HCT116 (cell line): ENCODE measurements around the gene FAM228A. TPM values are rescaled to one million over a fixed set of nuclear protein-coding genes. Genes with fewer than 3 reads are reported as not detected.

Experiments used
- ATAC-seq: fragments of 200-7000 bp; cut with Tn5 transposase; 2 replicates; pipeline ENCODE4 v1.9.1; 2020; ENCODE audit warnings: mild to moderate bottlenecking, moderate library complexity
- BruUV-seq: library from RNA; stranded (reverse); fragments of 400-500 nt; replicated peaks from 2 replicates; lab custom pipeline; 2021; lab: Mats Ljungman, UMichigan
- CTCF ChIA-PET: fragments of 300-600 bp; sonication (Branson Sonifier 250); formaldehyde crosslinking; loops from one replicate; lab custom pipeline; 2021; ENCODE audit warnings: antibody characterized with exemption; lab: Charles Lee
- POLR2A ChIA-PET: fragments of 300-600, 350-600 bp; sonication (Branson Sonifier 250); formaldehyde crosslinking; loops from one replicate; lab custom pipeline; 2021; ENCODE audit warnings: antibody characterized with exemption; lab: Charles Lee
- RAD21 ChIA-PET, 2 experiments: fragments of 300-600 bp; sonication (Branson Sonifier 250); formaldehyde crosslinking; loops; one replicate each; lab custom pipeline; 2023; ENCODE audit warnings: low total read pairs in 2 of 2; ENCODE audit not compliant: uncharacterized antibody in 2 of 2, unreplicated experiment in 2 of 2, low non-redundant PET in 1 of 2; lab: Charles Lee
- DNase-seq: peaks from one replicate; pipeline ENCODE4 v3.0.0-alpha.2; 2010; ENCODE audit warnings: low read depth, low spot score
- H2AFZ ChIP-seq: fragments of 200-600 bp; shearing (Covaris generic), sonication (generic); 2 replicates; pipeline ENCODE4 v1.6.1; 2017; ENCODE audit warnings: low read depth, mixed run types, mixed read lengths, antibody characterized with exemption, low read length; ENCODE audit not compliant: poor library complexity, severe bottlenecking
- H3K27ac ChIP-seq: 2 replicates; pipeline ENCODE4 v1.5.1; 2012; ENCODE audit warnings: low read depth, low read length
- H3K27me3 ChIP-seq: fragments of 200-600 bp; sonication (generic); 2 replicates; pipeline ENCODE4 v1.6.1; 2016; ENCODE audit warnings: mixed run types, low read length, mixed read lengths; ENCODE audit not compliant: insufficient read depth
- H3K36me3 ChIP-seq, 2 experiments: fragments of 200-500 bp in 1 of 2; fragments of 200-600 bp in 1 of 2; sonication (Bioruptor generic) in 1 of 2; sonication (generic) in 1 of 2; 2 replicates each; pipeline versions ENCODE4 v1.5.1 to v1.6.1; 2014 to 2016; ENCODE audit warnings: low read length in 2 of 2, inconsistent platforms in 1 of 2, mixed read lengths in 1 of 2, mixed run types in 1 of 2; ENCODE audit not compliant: insufficient read depth in 2 of 2, control insufficient read depth in 1 of 2
- H3K4me1 ChIP-seq, 2 experiments: fragments of 200-600 bp in 1 of 2; sonication (generic) in 1 of 2; 2 replicates each; pipeline versions ENCODE4 v1.5.1 to v1.6.1; 2012 to 2017; ENCODE audit warnings: low read length in 2 of 2, inconsistent platforms in 1 of 2, mild to moderate bottlenecking in 1 of 2, mixed read lengths in 1 of 2, mixed run types in 1 of 2, moderate library complexity in 1 of 2; ENCODE audit not compliant: insufficient read depth in 2 of 2, control insufficient read depth in 1 of 2
- H3K4me2 ChIP-seq: fragments of 200-600 bp; sonication (generic); 2 replicates; pipeline ENCODE4 v1.6.1; 2017; ENCODE audit warnings: mixed run types, low read length, mixed read lengths
- H3K4me3 ChIP-seq, 2 experiments: fragments of 200-600 bp in 1 of 2; sonication (generic) in 1 of 2; replicated peaks in 1 of 2; 2 replicates each; pipeline ENCODE4 v1.5.1; 2011 to 2016; ENCODE audit warnings: low read length in 2 of 2, control low read depth in 1 of 2, low read depth in 1 of 2, mild to moderate bottlenecking in 1 of 2, mixed read lengths in 1 of 2, mixed run types in 1 of 2
- H3K79me2 ChIP-seq: fragments of 200-600 bp; sonication (generic); 2 replicates; pipeline ENCODE4 v1.6.1; 2017; ENCODE audit warnings: mild to moderate bottlenecking, mixed run types, low read length, moderate library complexity, mixed read lengths; ENCODE audit not compliant: insufficient read depth
- H3K9ac ChIP-seq: fragments of 200-600 bp; sonication (generic); 2 replicates; pipeline ENCODE4 v1.6.1; 2016; ENCODE audit warnings: low read length, mixed read lengths
- H3K9me2 ChIP-seq: fragments of 200-600 bp; sonication (generic), shearing (Covaris generic); 2 replicates; pipeline ENCODE4 v1.6.1; 2017; ENCODE audit warnings: mixed run types, mild to moderate bottlenecking, moderate library complexity; ENCODE audit not compliant: insufficient read depth
- H3K9me3 ChIP-seq, 2 experiments: fragments of 200-500 bp in 1 of 2; fragments of 200-600 bp in 1 of 2; sonication (Bioruptor generic) in 1 of 2; sonication (generic) in 1 of 2; 2 replicates each; pipeline ENCODE4 v1.6.1; 2014 to 2017; ENCODE audit warnings: low read length in 2 of 2, mixed read lengths in 2 of 2, inconsistent platforms in 1 of 2, low read depth in 1 of 2, mild to moderate bottlenecking in 1 of 2, mixed run types in 1 of 2, moderate library complexity in 1 of 2; ENCODE audit not compliant: control insufficient read depth in 1 of 2, insufficient read depth in 1 of 2
- H4K20me1 ChIP-seq: fragments of 200-600 bp; sonication (generic), shearing (Covaris generic); 2 replicates; pipeline ENCODE4 v1.6.1; 2017; ENCODE audit warnings: mixed run types, mild to moderate bottlenecking, moderate library complexity; ENCODE audit not compliant: insufficient read depth
- CBX3 ChIP-seq: IDR thresholded peaks from 2 replicates; pipeline ENCODE4 v1.6.1; 2012; ENCODE audit warnings: low read depth
- CEBPB ChIP-seq: IDR thresholded peaks from 2 replicates; pipeline ENCODE4 v1.6.1; 2012; ENCODE audit warnings: low read depth
- EGR1 ChIP-seq: IDR thresholded peaks from 2 replicates; pipeline ENCODE4 v1.6.1; 2012; ENCODE audit warnings: low read depth
- EZH2 ChIP-seq: fragments of 200-600 bp; sonication (generic); IDR thresholded peaks from 2 replicates; pipeline ENCODE4 v1.6.1; 2017; ENCODE audit warnings: antibody characterized with exemption, mixed run types
- FOSL1 ChIP-seq: IDR thresholded peaks from 2 replicates; pipeline ENCODE4 v1.6.1; 2012; ENCODE audit warnings: low read depth
- JUND ChIP-seq: IDR thresholded peaks from 2 replicates; pipeline ENCODE4 v1.6.1; 2012
- RAD21 ChIP-seq: IDR thresholded peaks from 2 replicates; pipeline ENCODE4 v1.6.1; 2012; ENCODE audit warnings: low read depth, mild to moderate bottlenecking
- SIN3A ChIP-seq: IDR thresholded peaks from 2 replicates; pipeline ENCODE4 v1.6.1; 2012; ENCODE audit warnings: low read depth
- SP1 ChIP-seq: IDR thresholded peaks from 2 replicates; pipeline ENCODE4 v1.6.1; 2012; ENCODE audit warnings: low read depth
- SRF ChIP-seq: IDR thresholded peaks from 2 replicates; pipeline ENCODE4 v1.6.1; 2012; ENCODE audit warnings: low read depth
- TCF7L2 ChIP-seq: IDR thresholded peaks from 2 replicates; pipeline ENCODE4 v1.7.0; 2011; ENCODE audit warnings: borderline replicate concordance, inconsistent platforms; ENCODE audit not compliant: insufficient read depth, insufficient read length; ENCODE audit errors: extremely low read depth
- ZNF274 ChIP-seq: fragments of 200-500 bp; sonication (Bioruptor generic); IDR thresholded peaks from 2 replicates; pipeline ENCODE4 v1.6.1; 2014; ENCODE audit warnings: mild to moderate bottlenecking, low read depth, low read length, inconsistent platforms
- intact Hi-C: fragments of 100-400 bp; cut with micrococcal nuclease; formaldehyde crosslinking; loops from 2 replicates; pipeline ENCODE4 v1.10.0; 2022
- total RNA-seq: library from RNA; stranded (reverse); gene quantifications from one replicate; pipeline ENCODE4 v1.2.1, GENCODE V29; 2021; ENCODE audit not compliant: unreplicated experiment
- TF ChIP-seq, protein P1 (sequence below): IDR thresholded peaks from 2 replicates; pipeline ENCODE4 v1.6.1; 2012
- TF ChIP-seq, protein P2 (sequence below): IDR thresholded peaks from 2 replicates; pipeline ENCODE4 v1.6.1; 2012
- TF ChIP-seq, protein P3 (sequence below), 3 experiments: fragments of 200-600 bp in 1 of 3; sonication (generic) in 1 of 3; IDR thresholded peaks in 2 of 3; conservative IDR thresholded peaks in 1 of 3; 2 replicates each; pipeline ENCODE4 v1.5.1; 2012 to 2017; ENCODE audit warnings: low read depth in 2 of 3, low read length in 2 of 3, antibody characterized with exemption in 1 of 3, borderline replicate concordance in 1 of 3, control low read depth in 1 of 3, mild to moderate bottlenecking in 1 of 3, mixed read lengths in 1 of 3, mixed run types in 1 of 3, moderate library complexity in 1 of 3; ENCODE audit not compliant: insufficient read depth in 1 of 3

The FAM228A gene
- total RNA-seq, 1 experiment from 2014 or later = not detected

DNA sequence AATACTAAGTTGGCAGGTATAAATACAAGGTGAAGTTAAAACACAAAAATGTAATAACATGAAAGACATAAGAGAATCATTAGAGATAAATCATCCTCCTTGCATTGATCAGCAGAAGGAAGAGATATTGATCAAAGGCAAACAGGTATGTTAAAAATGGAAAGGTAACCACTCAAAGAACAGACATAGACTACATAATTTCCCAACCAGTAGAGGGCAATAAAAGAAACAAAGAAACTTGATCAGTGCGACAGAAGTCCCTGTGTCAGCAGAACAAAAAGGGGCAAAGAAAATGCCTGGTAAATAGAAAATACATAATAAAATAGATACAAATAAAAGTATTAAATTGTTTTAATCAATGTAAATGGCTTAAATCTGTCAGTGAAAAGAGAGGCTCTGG is 53.6 kb downstream of the FAM228A start:
- ATAC-seq = peak; percentile 75
- POLR2A ChIA-PET = no interaction called here
- no peak for DNase-seq

DNA sequence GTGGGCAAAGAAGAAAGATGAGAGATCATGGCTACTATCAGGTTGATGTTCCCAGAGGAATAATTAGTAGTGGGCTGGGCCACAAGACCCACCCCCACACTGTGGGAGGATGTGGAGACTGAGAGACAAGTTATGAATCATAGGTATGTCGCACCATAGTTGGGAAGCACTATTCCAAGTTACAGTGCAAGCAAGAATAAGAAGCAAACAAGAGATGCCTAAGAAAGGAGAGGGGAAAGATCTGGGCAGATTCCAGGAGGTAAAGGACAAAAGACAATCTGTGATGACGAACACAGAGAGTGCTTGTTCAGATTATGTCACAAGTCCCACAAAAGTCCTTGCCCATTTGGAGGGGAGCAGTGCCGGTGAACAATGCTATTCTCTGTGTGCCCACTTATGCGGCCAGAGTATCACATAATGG is 56.6 kb downstream of the FAM228A start:
- Histone ChIP-seq H3K4me2 (no peak overlapping the region), H3K36me3 (no peaks in the 10 kb centered on the region), H3K27me3 (no peaks in the 10 kb centered on the region), H3K9me2 (no peaks in the 10 kb centered on the region), H3K9ac (no peak overlapping the region), H3K4me1 (no peaks in the 10 kb centered on the region), H3K27ac (no peak overlapping the region), H3K79me2 (no peaks in the 10 kb centered on the region), H3K4me3 (no peak overlapping the region), H4K20me1 (no peaks in the 10 kb centered on the region), H3K9me3 (no peaks in the 10 kb centered on the region), H2AFZ (no peak overlapping the region)
- DNase-seq (no peak), ATAC-seq (no peak)
- ChIA-PET POLR2A (no interaction called here), CTCF (no interaction called here), RAD21 (no interaction called here)
- intact Hi-C loops = no loop called here
- BruUV-seq = no TSS peak
- TF ChIP-seq SP1 (no peak), JUND (no peak), CBX3 (no peak), EGR1 (no peak), CEBPB (no peak), ZNF274 (no peak), SIN3A (no peak), EZH2 (no peak), SRF (no peak), FOSL1 (no peak)
- TF ChIP-seq, protein P1, sequence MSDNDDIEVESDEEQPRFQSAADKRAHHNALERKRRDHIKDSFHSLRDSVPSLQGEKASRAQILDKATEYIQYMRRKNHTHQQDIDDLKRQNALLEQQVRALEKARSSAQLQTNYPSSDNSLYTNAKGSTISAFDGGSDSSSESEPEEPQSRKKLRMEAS = no peak
- TF ChIP-seq, protein P2, sequence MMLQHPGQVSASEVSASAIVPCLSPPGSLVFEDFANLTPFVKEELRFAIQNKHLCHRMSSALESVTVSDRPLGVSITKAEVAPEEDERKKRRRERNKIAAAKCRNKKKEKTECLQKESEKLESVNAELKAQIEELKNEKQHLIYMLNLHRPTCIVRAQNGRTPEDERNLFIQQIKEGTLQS = no peak
- TF ChIP-seq, protein P3, sequence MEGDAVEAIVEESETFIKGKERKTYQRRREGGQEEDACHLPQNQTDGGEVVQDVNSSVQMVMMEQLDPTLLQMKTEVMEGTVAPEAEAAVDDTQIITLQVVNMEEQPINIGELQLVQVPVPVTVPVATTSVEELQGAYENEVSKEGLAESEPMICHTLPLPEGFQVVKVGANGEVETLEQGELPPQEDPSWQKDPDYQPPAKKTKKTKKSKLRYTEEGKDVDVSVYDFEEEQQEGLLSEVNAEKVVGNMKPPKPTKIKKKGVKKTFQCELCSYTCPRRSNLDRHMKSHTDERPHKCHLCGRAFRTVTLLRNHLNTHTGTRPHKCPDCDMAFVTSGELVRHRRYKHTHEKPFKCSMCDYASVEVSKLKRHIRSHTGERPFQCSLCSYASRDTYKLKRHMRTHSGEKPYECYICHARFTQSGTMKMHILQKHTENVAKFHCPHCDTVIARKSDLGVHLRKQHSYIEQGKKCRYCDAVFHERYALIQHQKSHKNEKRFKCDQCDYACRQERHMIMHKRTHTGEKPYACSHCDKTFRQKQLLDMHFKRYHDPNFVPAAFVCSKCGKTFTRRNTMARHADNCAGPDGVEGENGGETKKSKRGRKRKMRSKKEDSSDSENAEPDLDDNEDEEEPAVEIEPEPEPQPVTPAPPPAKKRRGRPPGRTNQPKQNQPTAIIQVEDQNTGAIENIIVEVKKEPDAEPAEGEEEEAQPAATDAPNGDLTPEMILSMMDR (IDR thresholded peaks at IDR 0.05 in 2 of 3, conservative IDR thresholded peaks at IDR 0.05 in 1 of 3; ENCODE audit: borderline replicate concordance in 1 of 3, insufficient read depth in 1 of 3, low read depth in 2 of 3, low read length in 2 of 3) = no peak

More for the DNA sequence above, 53.6 kb downstream of the FAM228A start:
- no peak overlapping the region for H3K9ac ChIP-seq
- intact Hi-C loops = loop anchor here (1.0 kb wide), 1 partner anchor 154 kb away; no protein-coding TSS in a partner anchor
- H3K4me3 ChIP-seq = no peak overlapping the region
- TF ChIP-seq, protein P3 (IDR thresholded peaks at IDR 0.05 in 2 of 3, conservative IDR thresholded peaks at IDR 0.05 in 1 of 3; ENCODE audit: borderline replicate concordance in 1 of 3, insufficient read depth in 1 of 3, low read depth in 2 of 3, low read length in 2 of 3) = peak; percentile 39 to 54 (median 41); a peak in 4 of 6 replicates
- TF ChIP-seq EZH2 (no peak), RAD21 (peak; percentile 59), TCF7L2 (no peak)
- no peak overlapping the region for H2AFZ ChIP-seq
- BruUV-seq = no TSS peak
- H3K9me3 ChIP-seq = no peaks in the 10 kb centered on the region
- no peaks in the 10 kb centered on the region for H4K20me1 ChIP-seq
- H3K36me3 ChIP-seq = no peaks in the 10 kb centered on the region
- ChIA-PET RAD21 (no interaction called here), CTCF (no interaction called here)
- no peaks in the 10 kb centered on the region for H3K79me2 ChIP-seq
- no peaks in the 10 kb centered on the region for H3K4me1 ChIP-seq
- no peaks in the 10 kb centered on the region for H3K9me2 ChIP-seq
- H3K27ac ChIP-seq = no peak overlapping the region
- H3K27me3 ChIP-seq = no peaks in the 10 kb centered on the region
- H3K4me2 ChIP-seq = no peak overlapping the region
